Kidney (tissue), 14 donors: Measurements from ENCODE around the gene ZNF423. TPM values are rescaled to one million over a fixed set of nuclear protein-coding genes. Genes with fewer than 3 reads are reported as not detected.
"Not testable (repeated sequence)": the region's sequence is repeated elsewhere in the genome, so short reads cannot be mapped to it uniquely, and the experiment has no call there.

Source experiments
- DNase-seq, 5 donors: peaks; one replicate each; pipeline ENCODE4 v3.0.0-alpha.2; 2013 to 2020
- FAIRE-seq: peaks from 2 replicates; lab custom pipeline; 2012; peaks lifted over from hg19 to GRCh38; lab: Jason Lieb, UNC
- H3K27ac ChIP-seq, 2 donors: one replicate each; pipeline ENCODE4 v1.7.0; 2013; ENCODE audit warnings: low read depth in 2 of 2, low read length in 2 of 2, inconsistent platforms in 1 of 2
- H3K27me3 ChIP-seq: one replicate; pipeline ENCODE4 v1.7.1; 2013; ENCODE audit warnings: low read length, inconsistent platforms; ENCODE audit not compliant: control insufficient read depth, insufficient read depth
- H3K36me3 ChIP-seq, 3 donors: one replicate each; pipeline versions ENCODE4 v1.7.0 to v1.7.1; 2013; ENCODE audit warnings: low read length in 3 of 3, control low read depth in 1 of 3, inconsistent platforms in 1 of 3; ENCODE audit not compliant: insufficient read depth in 3 of 3, control insufficient read depth in 2 of 3
- H3K4me1 ChIP-seq, 3 donors: one replicate each; pipeline versions ENCODE4 v1.7.0 to v1.7.1; 2013; ENCODE audit warnings: low read length in 3 of 3, inconsistent platforms in 1 of 3, low read depth in 1 of 3; ENCODE audit not compliant: control insufficient read depth in 2 of 3, insufficient read depth in 2 of 3
- H3K4me3 ChIP-seq, 3 donors: one replicate each; pipeline versions ENCODE4 v1.7.0 to v1.8.1; 2013; ENCODE audit warnings: low read length in 3 of 3, control low read depth in 1 of 3, inconsistent platforms in 1 of 3
- H3K9ac ChIP-seq, 3 donors: one replicate each; pipeline versions ENCODE4 v1.7.0 to v1.7.1; 2013; ENCODE audit warnings: low read length in 3 of 3, control low read depth in 1 of 3, inconsistent platforms in 1 of 3
- H3K9me3 ChIP-seq, 3 donors: one replicate each; pipeline versions ENCODE4 v1.7.0 to v1.7.1; 2013; ENCODE audit warnings: low read length in 3 of 3, control low read depth in 1 of 3, inconsistent platforms in 1 of 3; ENCODE audit not compliant: control insufficient read depth in 2 of 3, insufficient read depth in 1 of 3
- CTCF ChIP-seq: IDR thresholded peaks from 3 replicates; pipeline ENCODE4 v1.5.1; 2012; ENCODE audit warnings: mild to moderate bottlenecking, moderate library complexity, borderline replicate concordance; ENCODE audit not compliant: insufficient read depth; ENCODE audit errors: extremely low read depth
- intact Hi-C: fragments of 100-400 bp; cut with DNase I; formaldehyde crosslinking; loops from one replicate; pipeline ENCODE4 v1.11.1; 2022
- polyA plus RNA-seq: library from polyadenylated mRNA; stranded (reverse); fragments of 350-450 nt; fragmentation: Illumina TruSeq; extraction: RNeasy Lipid Tissue Mini Kit (QIAGEN cat#74804); gene quantifications from one replicate; pipeline ENCODE4 v1.2.3, GENCODE V29; 2014; ENCODE audit warnings: low read depth, low replicate concordance; ENCODE audit not compliant: insufficient read depth
- total RNA-seq: library from RNA; stranded (reverse); fragmentation: NEBNext Ultra II Directional; extraction: Animal tissue kit (Norgen Biotek cat#: 25700); gene quantifications from one replicate; pipeline ENCODE4 v1.2.1, GENCODE V29; 2021
- donor health status: control.
- donor health status: control.
- donor health status: control.
- donor health status: control.
- donor health status: control.
- donor health status: DM: yes; HTN: yes; CAD: no.
- donor health status: Normal renal cell carcinoma (clear cell type).

ZNF423 gene
- total and polyA plus RNA-seq, 2 donors from 2014 or later, result 2.0 to 8.4 TPM

- DNase-seq (peak; percentile 86 to 94 (median 90)), FAIRE-seq (no peak)
- Histone ChIP-seq H3K36me3 (no peaks in the 10 kb centered on the region), H3K4me3 (no peak overlapping the region), H3K27ac (no peak overlapping the region), H3K4me1 (peaks cover 0 to 2% (median 0%) of the 10 kb centered on the region in 3 donors), H3K9ac (no peak overlapping the region), H3K9me3 (no peaks in the 10 kb centered on the region), H3K27me3 (no peaks in the 10 kb centered on the region)
- intact Hi-C loops, result no loop called here
- TF ChIP-seq CTCF, result peak; percentile 54
Observed at GRCh38 chr16:49876716-49877129, 20.8 kb upstream of the ZNF423 start.

- no peak overlapping the region for H3K27ac ChIP-seq
- no peaks in the 10 kb centered on the region for H3K9me3 ChIP-seq
- H3K4me3 ChIP-seq, result no peak overlapping the region
- H3K36me3 ChIP-seq, result no peaks in the 10 kb centered on the region
- intact Hi-C loops, result no loop called here
- H3K9ac ChIP-seq, result no peak overlapping the region
- DNase-seq, result peak in 3 of 5 donors; percentile 65 to 75 (median 72)
- no peak for TF ChIP-seq CTCF
- H3K27me3 ChIP-seq, result no peaks in the 10 kb centered on the region
- H3K4me1 ChIP-seq, result peaks cover 0 to 2% (median 0%) of the 10 kb centered on the region in 3 donors
- FAIRE-seq, result no peak
Observed at GRCh38 chr16:49875806-49876715, 20.1 kb upstream of the ZNF423 start.

- Histone ChIP-seq H3K4me3 (no peak overlapping the region), H3K27ac (no peak overlapping the region), H3K9ac (no peak overlapping the region), H3K9me3 (no peaks in the 10 kb centered on the region), H3K27me3 (no peaks in the 10 kb centered on the region), H3K36me3 (no peaks in the 10 kb centered on the region), H3K4me1 (peaks cover 0 to 2% (median 0%) of the 10 kb centered on the region in 3 donors)
- DNase-seq (no peak), FAIRE-seq (no peak)
- intact Hi-C loops, result no loop called here
- no peak for TF ChIP-seq CTCF
Observed at GRCh38 chr16:49874613-49875237, 18.8 kb upstream of the ZNF423 start.

GRCh38 chr16:49871824-49872223 lies 15.9 kb upstream of the ZNF423 start:
- H3K9me3 ChIP-seq, H3K36me3 ChIP-seq, H3K9ac ChIP-seq, H3K27ac ChIP-seq, H3K27me3 ChIP-seq, DNase-seq, H3K4me1 ChIP-seq, intact Hi-C loops, H3K4me3 ChIP-seq, FAIRE-seq: not testable (repeated sequence)
